Spleen (tissue), 11 donors: ENCODE results near the gene KRTAP9-6. TPM values are rescaled to one million over a fixed set of nuclear protein-coding genes. Genes with fewer than 3 reads are reported as not detected.
"Not testable (repeated sequence)": the region's sequence is repeated elsewhere in the genome, so short reads cannot be mapped to it uniquely, and the experiment has no call there.

Experiments used
- DNase-seq: peaks from one replicate; pipeline ENCODE4 v3.0.0-alpha.2; 2020
- H3K27ac ChIP-seq, 8 donors: fragments of 200-600 bp; sonication (generic) in 7 of 8; 1 replicate in 4 of 8; 2 replicates in 4 of 8; pipeline versions ENCODE4 v1.5.0 to v1.8.0; 2016 to 2021; ENCODE audit warnings: inconsistent platforms in 4 of 8, mild to moderate bottlenecking in 4 of 8, moderate library complexity in 1 of 8
- H3K27me3 ChIP-seq, 7 donors: fragments of 200-600 bp; sonication (generic) in 6 of 7; replicated peaks in 1 of 7; 1 replicate in 4 of 7; 2 replicates in 3 of 7; pipeline versions ENCODE4 v1.5.0 to v1.8.0; 2016 to 2021; ENCODE audit warnings: inconsistent platforms in 3 of 7, mild to moderate bottlenecking in 1 of 7
- H3K36me3 ChIP-seq, 6 donors: fragments of 200-600 bp; sonication (generic) in 5 of 6; 1 replicate in 4 of 6; 2 replicates in 2 of 6; pipeline versions ENCODE4 v1.5.0 to v1.8.0; 2016 to 2021; ENCODE audit warnings: inconsistent platforms in 2 of 6
- H3K4me1 ChIP-seq, 6 donors: fragments of 200-600 bp; sonication (generic) in 5 of 6; 1 replicate in 3 of 6; 2 replicates in 3 of 6; pipeline versions ENCODE4 v1.5.0 to v1.8.0; 2016 to 2021; ENCODE audit warnings: inconsistent platforms in 3 of 6
- H3K4me3 ChIP-seq, 8 donors: fragments of 200-600 bp; sonication (generic) in 7 of 8; 1 replicate in 4 of 8; 2 replicates in 4 of 8; pipeline versions ENCODE4 v1.5.0 to v1.8.0; 2016 to 2021; ENCODE audit warnings: inconsistent platforms in 4 of 8, mild to moderate bottlenecking in 4 of 8, moderate library complexity in 2 of 8
- H3K9me3 ChIP-seq, 8 donors: fragments of 200-600 bp; sonication (generic) in 7 of 8; 1 replicate in 4 of 8; 2 replicates in 4 of 8; pipeline versions ENCODE4 v1.5.0 to v1.8.0; 2016 to 2021; ENCODE audit warnings: inconsistent platforms in 4 of 8
- CTCF ChIP-seq, 11 experiments: fragments of 200-600 bp in 7 of 11; fragments of 450-650 bp in 4 of 11; sonication (generic) in 4 of 11; IDR thresholded peaks in 8 of 11; conservative IDR thresholded peaks in 3 of 11; 1 replicate in 7 of 11; 2 replicates in 4 of 11; pipeline versions ENCODE4 v1.4.0 to v1.8.0; 2016 to 2021; ENCODE audit warnings: antibody characterized with exemption in 11 of 11, inconsistent platforms in 4 of 11, mild to moderate bottlenecking in 1 of 11
- POLR2A ChIP-seq, 3 donors: fragments of 450-650 bp; IDR thresholded peaks; one replicate each; pipeline ENCODE4 v1.5.1; 2017; ENCODE audit warnings: antibody characterized with exemption in 3 of 3, mild to moderate bottlenecking in 1 of 3
- POLR2AphosphoS5 ChIP-seq, 3 donors: sonication (generic); formaldehyde crosslinking; IDR thresholded peaks; one replicate each; pipeline ENCODE4 v1.5.1; 2017; ENCODE audit warnings: antibody characterized with exemption in 3 of 3
- WGBS, 5 donors: extraction: QIAGEN DNeasy Blood & Tissue Kit in 3 of 5; methylation state at CpG; one replicate each; pipeline versions ENCODE4 v1.1.5 to v1.1.7; 2013 to 2018; 5-methylcytosine and 5-hydroxymethylcytosine counted together
- intact Hi-C: fragments of 100-400 bp; cut with DNase I; formaldehyde crosslinking; loops from one replicate; pipeline ENCODE4 v1.15.0; 2023; ENCODE audit warnings: low total_unique reads
- polyA plus RNA-seq, 3 donors: library from polyadenylated mRNA; stranded (reverse); fragments of 200-250 nt; gene quantifications; one replicate each; pipeline ENCODE4 v1.2.1, GENCODE V29; 2013
- total RNA-seq, 7 donors: library from RNA; depleted of rRNA in 3 of 7; stranded (reverse); fragments of >200 nt in 3 of 7; fragmentation: NEBNext Ultra II Directional in 4 of 7; extraction: Animal tissue kit (Norgen Biotek cat#: 25700) in 4 of 7; gene quantifications; one replicate each; pipeline versions ENCODE4 v1.1.0 to v1.2.1, GENCODE V29; 2016 to 2021
- donor health status: healthy with polysubstance abuse.
- donor health status: DM: no; HTN: no; CAD: no; lungs with moderate emphysema.
- donor health status: DM: no; HTN: no; CAD: no.
- donor health status: Bipolar disorder and iron deficiency.
- donor health status: healthy.
- donor health status: DM: no; HTN: no; CAD: no.
- donor health status: DM: yes; HTN: yes; CAD: no.

The KRTAP9-6 gene
- total and polyA plus RNA-seq, 10 donors, result not detected

GRCh38 chr17:41251261-41251660 lies 13.9 kb upstream of the KRTAP9-6 start:
- TF ChIP-seq POLR2A (IDR thresholded peaks at IDR 0.05) (no peak), CTCF (IDR thresholded peaks at IDR 0.05 in 8 of 11, conservative IDR thresholded peaks at IDR 0.05 in 3 of 11) (no peak), POLR2AphosphoS5 (IDR thresholded peaks at IDR 0.05) (no peak)
- no peaks in the 10 kb centered on the region for H3K9me3 ChIP-seq
- intact Hi-C loops, result no loop called here
- H3K27ac ChIP-seq, result no peak overlapping the region
- DNase-seq, result no peak
- H3K36me3 ChIP-seq, result no peaks in the 10 kb centered on the region
- H3K4me3 ChIP-seq, result no peak overlapping the region
- 79 to 100% (median 90%) methylated on average over 1 of the region's 1 CpG for WGBS, 5 donors
- H3K4me1 ChIP-seq, result no peaks in the 10 kb centered on the region
- H3K27me3 ChIP-seq, result peaks cover 0 to 5% (median 4%) of the 10 kb centered on the region in 7 donors

- no peaks in the 10 kb centered on the region for H3K9me3 ChIP-seq
- H3K4me1 ChIP-seq, result no peaks in the 10 kb centered on the region
- intact Hi-C loops, result no loop called here
- no peak for TF ChIP-seq POLR2A (IDR thresholded peaks at IDR 0.05)
- no peak for TF ChIP-seq POLR2AphosphoS5 (IDR thresholded peaks at IDR 0.05)
- TF ChIP-seq CTCF (IDR thresholded peaks at IDR 0.05 in 8 of 11, conservative IDR thresholded peaks at IDR 0.05 in 3 of 11), result no peak
- 0 to 59% (median 48%) methylated on average over 1 of the region's 1 CpG for WGBS, 5 donors
- peaks cover 0 to 20% (median 5%) of the 10 kb centered on the region in 7 donors for H3K27me3 ChIP-seq
- no peak overlapping the region for H3K4me3 ChIP-seq
- no peaks in the 10 kb centered on the region for H3K36me3 ChIP-seq
- H3K27ac ChIP-seq, result no peak overlapping the region
- no peak for DNase-seq
These were observed 10.3 kb upstream of the KRTAP9-6 start for GRCh38 chr17:41254861-41255260.

- DNase-seq, H3K9me3 ChIP-seq, H3K4me3 ChIP-seq, intact Hi-C loops, H3K27ac ChIP-seq, H3K4me1 ChIP-seq, H3K36me3 ChIP-seq: not testable (repeated sequence)
- 74 to 88% (median 79%) methylated on average over 4 to 5 of the region's 5 CpGs for WGBS, 5 donors
- H3K27me3 ChIP-seq, result peaks cover 0 to 20% (median 5%) of the 10 kb centered on the region in 7 donors
These were observed 9.5 kb upstream of the KRTAP9-6 start, which contains the start of gene KRTAP9-9 for GRCh38 chr17:41255381-41256290. TSS of gene KRTAP9-9 (plus strand) at chr17:41255384.

GRCh38 chr17:41256291-41256685 lies 8.9 kb upstream of the KRTAP9-6 start:
- intact Hi-C loops, result no loop called here
- no peak overlapping the region for H3K27ac ChIP-seq
- H3K4me3 ChIP-seq, result no peak overlapping the region
- no peak for DNase-seq
- no peaks in the 10 kb centered on the region for H3K36me3 ChIP-seq
- H3K27me3 ChIP-seq, result peaks cover 0 to 20% (median 5%) of the 10 kb centered on the region in 7 donors
- TF ChIP-seq CTCF (IDR thresholded peaks at IDR 0.05 in 8 of 11, conservative IDR thresholded peaks at IDR 0.05 in 3 of 11), result no peak
- H3K9me3 ChIP-seq, result no peaks in the 10 kb centered on the region
- H3K4me1 ChIP-seq, result no peaks in the 10 kb centered on the region
- WGBS, 5 donors, result 94 to 100% (median 95%) methylated on average over 1 of the region's 1 CpG
